ENCODE measurements around the gene ZNF283.
A peak's percentile ranks its signal among the peaks of the same experiment; 100 is the strongest.

ZNF283 gene

DNA sequence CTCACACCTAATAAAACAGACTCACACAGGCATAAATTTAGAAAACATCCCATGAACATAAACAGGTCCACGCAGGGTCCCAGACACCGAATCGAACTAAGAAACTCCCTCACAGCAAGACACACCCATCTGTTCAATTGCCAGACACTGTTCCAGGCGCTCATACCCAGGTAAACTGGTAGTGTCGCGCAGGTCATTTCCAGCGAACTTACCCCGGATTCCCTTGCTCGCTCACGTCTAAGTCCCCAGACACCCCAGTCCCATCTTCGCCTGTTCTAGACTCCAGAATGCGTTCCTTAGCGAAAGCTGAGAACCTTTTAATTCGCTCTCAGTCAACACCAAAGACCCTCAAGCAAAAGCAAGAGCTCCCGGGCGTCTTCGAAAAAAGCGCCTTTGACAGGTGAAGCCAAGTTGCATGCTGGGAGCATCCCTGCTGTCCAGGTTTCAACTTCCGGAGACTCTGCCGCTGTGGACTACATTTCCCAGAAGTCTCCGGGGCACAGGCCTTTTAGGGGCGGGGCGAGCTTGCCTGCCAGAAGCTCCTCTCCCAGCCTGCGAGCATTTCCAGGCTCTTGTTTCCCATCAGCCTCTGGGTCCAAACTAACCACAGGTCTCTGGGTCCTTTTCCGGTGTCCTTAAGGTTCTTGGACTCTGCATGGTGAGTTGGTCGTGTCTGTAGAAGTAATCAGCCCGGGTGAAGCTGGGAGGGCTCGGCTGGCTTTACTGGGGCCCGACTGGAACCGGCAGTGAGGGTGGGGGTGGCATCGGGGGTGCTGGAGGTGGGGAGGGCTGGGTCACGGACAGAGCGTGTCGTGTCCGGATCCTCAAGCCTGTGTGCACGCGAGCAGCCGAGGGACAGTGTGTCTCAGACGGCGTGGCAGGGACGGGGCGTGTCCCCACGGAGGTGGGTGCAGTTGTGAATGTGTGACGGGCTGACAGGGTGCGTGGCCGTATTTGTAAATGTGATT, at the start of gene ZNF283:
TSS of gene ZNF283 (plus strand) at position 535 of the 968 bp plus-strand sequence. CDS start 6,184 bp downstream, outside the sequence.
- peak; percentile 93 for DNase-seq

DNA sequence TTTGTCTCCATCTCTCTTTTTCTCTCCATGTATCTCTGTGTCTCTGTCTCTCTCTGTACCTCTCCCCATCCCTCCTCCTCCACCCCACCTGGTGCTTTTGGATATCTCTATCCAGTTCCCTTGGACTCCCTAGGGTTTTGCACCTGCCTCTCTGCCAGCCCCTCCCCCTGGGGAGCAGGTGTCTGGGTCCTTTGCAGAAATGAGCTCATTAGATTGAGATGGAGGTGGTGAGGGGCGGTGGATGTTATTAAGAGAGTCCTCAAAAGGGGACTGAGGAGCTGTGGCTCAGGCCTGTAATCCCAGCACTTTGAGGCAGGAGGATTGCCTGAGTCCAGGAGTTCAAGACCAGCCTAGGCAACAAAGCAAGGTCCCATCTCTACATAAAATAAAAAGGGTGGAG, 48.5 kb upstream of the ZNF283 start:
- no peak for DNase-seq

DNA sequence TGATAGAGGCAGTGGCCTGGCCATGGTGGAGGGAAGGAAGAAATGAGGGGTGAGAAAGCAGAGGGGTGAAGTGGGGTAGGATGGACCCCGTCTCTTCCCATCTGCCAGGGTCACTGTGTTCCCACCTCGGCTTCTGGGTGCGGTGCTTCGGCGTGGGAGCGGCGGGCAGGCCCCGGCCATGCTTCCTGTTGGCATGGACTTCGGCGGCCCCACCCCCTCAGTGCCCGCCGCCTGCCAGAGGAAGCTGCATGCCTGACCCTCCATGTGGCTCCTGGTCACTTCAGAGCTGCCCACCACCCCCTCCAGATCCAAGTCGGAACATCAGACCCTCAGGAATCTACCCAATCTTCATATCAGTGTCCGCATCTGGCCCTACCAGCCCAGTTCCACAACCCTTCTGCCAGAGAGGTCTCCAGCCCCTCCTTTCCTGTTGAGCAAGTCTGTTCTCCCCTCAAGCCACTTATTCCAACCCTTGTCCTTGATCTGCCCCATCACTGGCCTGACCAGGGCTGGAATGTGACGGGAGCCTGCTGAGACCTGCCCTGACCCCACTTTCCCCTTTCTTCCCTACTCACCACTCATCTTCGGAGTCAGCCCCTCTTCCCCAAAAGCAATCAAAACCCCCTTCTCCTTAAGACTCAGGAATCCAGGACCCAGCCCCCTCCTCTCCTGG, 47.8 kb upstream of the ZNF283 start:
- no peak for DNase-seq

DNA sequence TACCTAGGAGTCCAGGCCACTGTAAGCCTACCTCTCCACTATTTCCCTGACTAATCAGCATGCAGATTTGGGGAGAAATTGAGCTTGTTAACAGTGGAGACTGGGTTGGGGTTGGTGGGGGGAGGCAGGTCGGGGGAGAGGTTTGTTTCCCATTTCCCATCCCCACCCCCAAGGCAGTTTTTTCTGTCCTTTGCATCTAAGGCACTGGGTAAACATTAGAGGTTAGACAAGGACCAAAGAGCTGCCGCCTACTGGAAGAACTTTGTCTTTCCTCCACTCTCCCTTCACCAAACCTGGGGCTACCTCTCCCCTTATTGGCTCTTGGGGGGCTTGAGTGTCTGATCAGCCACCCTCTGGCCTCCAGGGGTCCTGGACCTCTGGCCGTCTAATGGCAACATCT, 47.3 kb upstream of the ZNF283 start:
- no peak for DNase-seq

DNA sequence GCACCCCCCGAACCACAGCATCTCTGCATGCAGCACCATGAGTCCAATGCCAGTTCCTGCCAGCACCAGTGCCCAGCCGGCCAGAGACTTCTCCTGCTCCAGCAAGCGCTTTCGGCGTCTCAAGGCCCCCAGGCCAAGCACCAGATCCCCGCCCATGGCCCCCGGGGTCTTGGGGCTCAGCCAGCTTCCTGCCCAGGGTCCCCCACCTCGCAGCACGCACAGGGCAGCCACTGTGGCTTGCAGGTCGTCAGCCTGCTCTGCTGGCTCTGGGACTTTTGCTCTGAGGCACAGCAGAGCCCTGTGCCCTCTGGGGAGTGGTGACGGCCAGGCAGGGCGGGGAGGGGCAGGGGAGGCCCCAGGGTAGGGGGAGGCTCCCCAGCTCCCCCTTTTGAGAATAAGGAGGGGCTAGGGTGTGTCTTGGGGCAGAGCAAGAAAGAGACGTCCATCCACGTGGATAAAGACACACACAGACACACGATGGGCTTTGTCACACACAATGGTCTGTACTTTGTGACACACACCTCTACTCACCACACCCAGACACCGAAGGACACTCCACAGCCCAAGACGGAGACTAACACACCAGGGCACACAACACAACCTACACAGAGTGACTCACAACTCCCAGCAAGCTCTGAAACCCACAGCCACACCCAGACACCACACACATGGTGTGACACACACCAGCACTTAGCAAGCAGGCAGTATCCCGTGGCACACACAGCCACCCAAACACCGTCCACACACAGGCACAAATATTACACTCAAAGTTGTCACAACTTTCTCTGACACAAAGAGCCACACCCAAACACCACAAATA, 46.2 kb upstream of the ZNF283 start, which contains the start of gene KCNN4:
TSS of gene KCNN4 (minus strand) at position 268 of the 820 bp plus-strand sequence. CDS start at position 156, 112 bp downstream.
- DNase-seq, result peak; percentile 84

DNA sequence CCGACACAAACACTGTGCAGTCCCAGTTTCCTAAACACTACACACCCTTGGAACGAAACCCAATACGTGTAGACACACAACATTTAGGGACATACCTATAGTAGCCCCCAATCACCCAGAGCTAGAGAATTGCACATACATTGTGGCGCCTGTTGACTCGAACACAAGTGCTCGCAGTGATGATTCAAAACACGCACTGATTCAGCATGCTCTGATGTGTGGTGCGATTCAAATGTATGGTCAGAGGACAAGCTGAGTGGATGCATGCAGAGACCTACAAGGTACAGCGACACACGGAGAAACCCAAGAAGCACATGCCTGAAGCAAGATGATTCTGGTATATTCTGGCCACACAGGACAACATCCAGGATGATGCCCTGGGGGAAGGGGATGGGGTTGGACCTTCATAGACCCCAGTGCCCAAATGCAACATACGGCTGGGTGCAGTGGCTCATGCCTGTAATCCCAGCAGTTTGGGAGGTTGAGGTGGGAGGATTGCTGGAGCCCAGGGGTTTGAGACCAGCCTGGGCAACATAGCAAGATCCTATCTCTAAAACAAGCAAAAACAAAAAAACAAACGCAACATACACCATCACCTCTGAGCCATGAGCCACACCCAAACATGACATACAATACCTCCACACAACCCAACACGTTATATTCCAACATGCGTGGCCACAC, 45.4 kb upstream of the ZNF283 start:
- no peak for DNase-seq

DNA sequence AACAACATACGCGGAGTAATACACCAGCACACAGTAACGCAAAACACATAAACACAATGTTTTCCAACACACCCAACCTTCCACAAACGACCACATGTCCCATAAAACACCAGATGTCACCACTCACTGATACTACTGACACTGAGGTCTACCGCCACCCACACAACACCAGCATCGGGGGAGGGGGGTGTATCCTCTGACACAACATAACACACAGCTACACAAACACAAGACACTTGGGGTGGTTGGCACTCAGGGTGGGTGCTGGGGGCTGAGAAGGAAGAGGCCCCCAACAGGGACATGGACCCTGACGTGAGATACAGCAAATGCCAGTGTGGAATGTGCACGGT, 44.8 kb upstream of the ZNF283 start:
- DNase-seq, result no peak

DNA sequence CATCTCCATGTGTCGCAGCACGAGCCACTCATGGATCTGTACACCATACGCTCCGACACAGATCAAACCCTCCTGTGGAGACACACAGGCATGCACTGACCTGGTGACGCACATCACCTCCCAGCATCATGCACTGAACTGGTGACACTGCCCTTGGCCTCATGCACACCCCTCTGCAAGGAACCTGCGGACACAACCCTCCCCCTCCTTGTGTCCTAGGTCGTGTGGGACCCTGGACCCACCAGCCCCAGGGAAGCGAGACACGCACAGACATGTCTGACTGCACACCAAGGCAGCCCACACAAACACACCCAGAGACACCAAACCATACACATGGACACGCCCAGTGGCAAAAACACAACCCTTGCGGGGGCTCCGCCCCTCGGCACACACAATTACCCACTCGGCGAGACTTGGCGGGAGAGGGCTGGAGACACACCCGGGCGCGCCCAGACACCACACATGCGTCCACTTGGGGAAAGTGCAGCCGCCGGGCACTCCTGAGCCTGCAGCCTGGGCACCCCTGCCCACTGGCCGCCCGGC, 44.4 kb upstream of the ZNF283 start:
- DNase-seq, result no peak

DNA sequence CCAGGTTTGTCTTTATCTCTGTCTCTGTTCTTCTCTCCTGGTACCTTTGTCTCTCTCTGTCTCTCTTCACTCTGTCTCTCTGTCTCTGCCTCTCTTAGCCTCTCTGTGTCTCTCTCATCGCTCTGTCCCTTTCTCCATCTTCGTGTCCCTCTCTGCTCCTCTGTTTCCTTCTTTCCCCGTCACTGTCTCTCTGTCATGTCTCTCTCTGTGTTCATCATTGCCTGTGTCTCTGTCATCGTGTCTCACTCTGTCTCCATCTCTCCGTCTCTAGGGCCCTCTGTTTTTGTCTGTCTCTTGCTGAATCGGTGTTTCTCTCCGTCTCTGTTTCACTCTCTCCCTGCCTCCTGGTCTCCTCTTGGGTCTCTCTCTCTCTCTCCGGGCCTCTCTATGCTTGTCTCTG, 43.5 kb upstream of the ZNF283 start:
- DNase-seq, result no peak

DNA sequence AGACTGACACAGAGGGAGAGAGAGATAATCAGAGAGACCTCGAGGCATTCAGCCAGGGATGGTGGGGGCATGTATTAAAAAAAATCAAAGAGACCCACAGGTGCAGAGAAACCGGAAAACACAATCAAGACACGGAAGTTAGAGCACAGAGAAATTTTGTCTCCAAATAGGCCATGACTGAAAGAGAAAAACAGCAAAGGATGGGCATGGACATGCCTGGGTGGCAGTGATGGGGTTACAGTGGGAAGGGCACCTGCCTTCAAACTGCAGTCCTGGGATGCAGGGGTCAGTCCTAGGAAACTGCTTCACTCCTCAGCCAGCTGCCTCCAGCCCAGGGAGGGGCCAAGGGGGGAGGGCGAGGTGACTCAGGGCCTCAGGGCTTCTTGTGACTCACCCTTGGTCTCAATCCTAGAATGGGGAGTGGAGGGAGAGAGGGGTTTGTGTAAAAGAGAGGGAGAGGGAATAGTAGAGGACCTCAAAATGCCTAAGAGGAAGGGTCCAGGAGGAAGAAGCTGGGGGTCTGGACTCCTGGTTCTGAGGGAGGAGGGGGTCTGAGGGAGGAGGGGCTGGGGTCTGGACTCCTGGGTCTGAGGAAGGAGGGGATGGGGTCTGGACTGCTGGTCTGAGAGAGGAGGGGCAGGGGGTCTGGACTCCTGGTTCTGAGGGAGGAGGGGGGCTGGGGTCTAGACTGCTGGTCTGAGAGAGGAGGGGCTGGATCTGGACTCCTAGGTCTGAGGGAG, 42.7 kb upstream of the ZNF283 start:
- DNase-seq, result peak; percentile 81

DNA sequence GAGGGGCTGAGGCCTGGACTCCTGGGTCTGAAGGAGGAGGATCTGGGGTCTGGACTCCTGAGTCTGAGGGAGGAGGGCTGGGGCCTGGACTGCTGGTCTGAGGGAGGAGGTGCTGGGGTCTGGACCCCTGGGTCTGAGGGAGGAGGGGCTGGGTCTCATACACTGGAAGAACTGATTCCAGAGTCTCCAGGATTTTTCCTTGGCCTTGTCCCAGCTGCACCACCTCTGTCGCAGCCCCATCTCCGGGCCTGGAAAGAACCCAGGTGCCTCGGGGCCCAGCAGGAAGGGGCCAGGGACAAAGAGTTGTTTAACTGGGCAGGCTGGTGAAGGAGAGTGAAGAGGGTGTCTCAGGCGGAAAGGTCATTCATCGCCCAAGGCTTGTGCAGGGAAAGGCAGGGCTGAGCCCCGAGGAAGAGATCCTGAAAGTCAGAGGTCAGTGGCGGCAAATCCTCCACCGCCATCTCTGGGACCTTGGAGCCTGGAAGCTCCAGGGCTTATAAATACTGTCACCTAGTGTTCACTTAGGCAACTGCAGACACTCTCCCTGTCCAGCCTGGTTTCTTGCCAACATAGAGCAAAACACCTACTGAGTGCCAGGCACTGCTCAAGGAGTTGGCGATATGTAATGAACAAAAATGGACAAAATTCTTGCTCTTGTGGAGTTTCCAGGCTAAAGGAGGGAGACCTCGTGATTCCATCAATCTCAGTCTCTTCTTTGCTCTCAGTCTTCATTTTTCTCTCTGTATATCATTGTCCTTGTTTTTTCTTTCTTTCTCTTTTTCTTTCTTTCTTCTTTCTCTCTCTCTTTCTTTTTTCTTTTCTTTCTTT, 41.9 kb upstream of the ZNF283 start:
- peak; percentile 77 for DNase-seq

DNA sequence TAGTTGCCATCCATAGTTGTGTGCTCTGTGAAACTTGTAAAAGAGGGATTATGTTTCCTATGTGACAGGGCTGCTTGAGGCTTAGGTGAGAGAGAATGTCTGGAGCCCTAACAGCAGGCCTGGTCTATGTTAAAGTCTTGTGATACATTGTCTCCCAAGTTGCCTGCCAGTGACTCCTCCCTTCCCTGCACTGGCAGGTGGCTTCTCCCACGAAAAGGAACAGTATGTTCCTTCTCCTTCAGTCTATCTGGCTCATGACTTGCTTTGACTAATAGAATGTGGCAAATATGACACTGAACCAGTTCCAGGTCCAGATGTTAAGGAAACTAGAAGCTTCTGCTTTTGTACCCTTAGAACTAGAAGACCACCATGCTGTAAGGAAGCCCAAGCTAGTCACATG, 40.5 kb upstream of the ZNF283 start:
- DNase-seq, result no peak

DNA sequence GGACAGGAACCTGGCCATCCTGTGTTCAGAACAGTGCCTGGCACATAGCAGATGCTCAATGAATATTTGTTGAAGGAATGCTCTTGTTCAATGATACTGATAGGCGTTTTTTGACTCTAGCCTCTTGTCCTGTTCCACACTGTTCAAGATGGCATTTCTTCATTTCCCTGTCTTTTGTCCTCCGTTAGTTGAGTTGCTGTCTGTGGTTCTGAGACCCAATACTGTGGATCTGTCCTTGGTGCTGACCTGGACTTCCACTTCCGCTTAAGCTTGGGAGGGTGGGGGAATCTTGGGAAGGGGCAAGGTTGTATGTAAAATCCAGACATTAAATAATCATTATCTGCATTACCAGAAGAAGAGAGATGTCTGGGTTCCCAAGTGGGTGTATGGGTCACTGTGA, 38.1 kb upstream of the ZNF283 start:
- DNase-seq, result no peak

DNA sequence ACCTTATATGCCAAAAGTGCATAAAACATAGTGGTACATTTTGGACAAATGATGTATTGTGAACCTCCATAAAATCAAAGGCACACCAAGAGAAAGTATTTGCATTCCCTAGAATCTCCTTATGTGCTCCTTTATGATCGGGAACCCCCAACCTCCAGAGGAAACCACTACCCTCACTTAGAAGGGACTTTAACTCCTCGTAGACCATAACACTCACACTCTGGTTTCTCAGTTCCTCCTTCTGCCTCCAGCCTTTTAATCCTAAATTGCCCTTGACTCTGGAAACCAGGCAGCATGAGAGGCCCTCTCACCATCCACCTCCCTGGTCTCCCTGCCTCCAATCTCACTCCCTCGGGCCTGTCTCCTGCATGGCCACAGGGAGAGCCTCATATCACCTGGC, 36.5 kb upstream of the ZNF283 start:
- no peak for DNase-seq

DNA sequence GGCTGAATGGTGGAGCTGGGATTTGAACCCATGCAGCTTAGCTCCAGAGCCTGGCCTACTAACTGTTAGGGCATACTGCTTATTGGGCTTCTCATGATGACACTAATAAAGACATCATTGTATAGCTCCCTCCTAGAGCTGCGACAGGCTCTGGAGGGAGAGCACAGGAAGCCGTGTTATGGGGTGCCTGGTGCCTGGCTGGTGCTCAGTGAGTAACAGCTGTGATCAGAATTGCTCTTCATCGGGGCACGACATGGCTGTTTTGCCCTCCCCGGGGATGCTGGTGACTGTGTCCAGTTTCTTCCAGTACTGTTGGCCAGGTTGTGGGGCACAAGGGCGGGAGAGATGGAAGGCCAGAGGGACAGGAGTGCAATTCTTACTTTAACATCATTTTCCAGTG, 30.0 kb upstream of the ZNF283 start:
- DNase-seq, result no peak

DNA sequence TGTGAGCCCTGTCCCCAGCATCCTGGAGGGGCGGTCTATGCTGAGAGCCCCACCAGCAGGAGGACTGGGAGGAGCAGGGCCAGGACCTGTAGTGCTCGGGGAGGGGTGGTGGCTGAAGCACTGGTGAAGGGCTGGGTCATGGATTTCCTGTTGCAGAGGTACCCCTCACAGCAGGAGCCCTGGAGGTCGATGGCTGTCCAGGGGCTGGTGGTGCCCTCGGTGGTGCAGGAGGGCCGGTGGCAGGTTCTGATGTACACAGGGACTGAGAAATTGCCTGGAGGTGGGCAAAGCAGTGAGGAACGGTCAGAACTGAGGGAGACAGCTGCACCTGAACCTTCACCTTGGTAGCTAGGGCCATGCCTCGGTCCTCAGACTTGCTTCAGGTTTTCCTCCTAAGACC, 29.6 kb upstream of the ZNF283 start:
- DNase-seq, result no peak

DNA sequence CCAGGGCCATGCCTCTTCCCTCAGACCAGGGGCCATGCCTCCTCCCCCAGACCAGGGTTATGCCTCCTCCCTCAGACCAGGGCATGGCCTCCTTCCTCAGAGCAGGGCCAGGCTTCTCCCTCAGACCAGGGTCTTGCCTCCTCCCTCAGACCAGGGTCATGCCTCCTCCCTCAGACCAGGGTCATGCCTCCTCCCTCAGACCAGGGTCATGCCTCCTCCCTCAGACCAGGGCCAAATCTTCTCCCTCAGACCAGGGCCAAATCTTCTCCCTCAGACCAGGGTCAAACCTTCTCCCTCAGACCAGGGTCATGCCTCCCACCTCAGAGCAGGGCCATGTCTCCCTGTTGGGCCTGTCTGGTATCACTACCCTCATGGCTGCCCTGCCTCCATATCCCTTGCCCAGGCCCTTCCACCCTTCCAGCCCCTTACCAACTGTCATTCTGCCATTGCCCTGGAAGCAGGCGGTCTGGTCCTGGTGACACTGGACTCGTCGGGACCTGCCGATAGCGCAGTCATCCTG, 29.0 kb upstream of the ZNF283 start:
- no peak for DNase-seq

DNA sequence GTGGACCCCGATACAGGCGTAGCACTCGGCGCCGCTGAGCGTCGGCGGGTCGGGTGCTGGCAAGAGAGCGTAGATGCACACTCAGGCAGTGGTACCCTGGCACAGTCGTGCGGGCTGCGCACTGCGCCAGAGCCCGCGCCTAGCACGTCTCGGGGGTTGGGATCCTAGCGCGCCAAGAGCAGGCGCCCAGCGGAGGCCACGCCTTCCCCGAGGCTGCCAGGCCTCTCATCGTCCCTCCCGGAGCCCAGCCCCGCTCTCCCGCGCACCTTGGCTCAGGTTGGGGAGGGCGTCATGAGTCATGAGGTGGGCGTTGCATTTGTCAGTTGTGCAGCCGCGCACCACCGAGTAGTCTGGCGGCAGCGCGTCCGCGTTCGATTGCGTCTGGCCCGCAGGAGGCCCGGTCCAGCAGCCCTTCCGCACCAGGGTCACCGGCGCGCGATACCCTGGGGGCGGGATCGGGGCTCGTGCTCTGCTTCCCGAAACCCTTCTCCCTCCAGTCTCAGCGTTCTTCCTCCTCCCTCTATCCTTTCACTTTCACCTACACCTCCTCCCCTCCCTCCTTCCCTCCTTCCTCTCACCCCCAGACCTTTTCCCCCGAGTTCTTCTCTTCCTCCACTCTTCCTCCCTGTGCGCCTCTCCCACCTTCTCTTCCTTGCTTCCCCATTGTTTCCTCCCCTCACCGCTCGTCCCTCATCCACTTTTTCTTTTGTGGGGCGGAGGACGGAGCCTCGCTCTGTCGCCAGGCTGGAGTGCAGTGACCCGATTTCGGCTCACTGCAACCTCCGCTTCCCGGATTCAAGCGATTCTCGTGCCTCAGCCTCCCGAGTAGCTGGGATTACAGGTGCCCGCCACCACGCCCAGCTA, 28.3 kb upstream of the ZNF283 start:
- DNase-seq, result peak; percentile 83

DNA sequence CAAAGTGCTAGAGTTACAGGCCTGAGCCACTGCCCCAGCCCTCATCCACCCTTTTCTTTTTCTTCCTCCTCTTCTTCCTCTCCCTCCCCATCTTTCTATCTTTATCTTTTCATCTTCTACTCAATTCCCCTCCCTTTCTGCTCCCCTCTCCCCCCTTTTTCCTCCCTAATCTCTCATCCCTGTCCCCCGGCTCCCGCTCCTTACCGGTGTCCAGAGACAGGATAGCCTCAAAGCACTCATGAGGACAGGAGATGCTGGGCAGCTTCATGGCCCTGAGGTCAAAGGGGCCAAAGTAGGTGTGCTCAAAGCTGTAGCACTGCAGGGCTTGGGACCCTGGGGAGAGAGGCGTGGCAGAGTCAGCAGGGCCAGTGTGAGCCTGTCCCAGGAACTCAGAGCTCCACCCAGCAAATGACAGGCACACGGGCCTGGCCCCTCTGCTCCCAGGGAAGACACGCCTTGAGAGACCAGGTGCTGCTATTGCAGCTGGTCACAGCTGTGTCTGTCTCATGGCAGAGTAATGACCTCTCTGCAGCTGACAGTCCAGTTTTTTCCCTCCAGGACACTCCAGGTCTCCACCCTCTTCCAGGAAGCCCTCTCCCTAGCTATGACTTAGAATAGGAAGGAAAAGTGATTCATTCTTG, 27.5 kb upstream of the ZNF283 start:
- no peak for DNase-seq
